Measurements from ENCODE around the gene C11orf16. TPM values are rescaled to one million over a fixed set of nuclear protein-coding genes. Genes with fewer than 3 reads are reported as not detected.

The C11orf16 gene
- total RNA-seq, 1 donor from 2014 or later, result not detected

GRCh38 chr11:8971196-8971923 is 38.6 kb upstream of the C11orf16 start:
- Histone ChIP-seq H3K27me3 (no peaks in the 10 kb centered on the region), H3K36me3 (no peaks in the 10 kb centered on the region), H3K4me3 (no peak overlapping the region), H3K9me3 (no peaks in the 10 kb centered on the region), H3K4me1 (no peaks in the 10 kb centered on the region), H3K27ac (no peak overlapping the region)
- intact Hi-C loops (cut with DNase I), result no loop called here
- TF ChIP-seq, protein P1, sequence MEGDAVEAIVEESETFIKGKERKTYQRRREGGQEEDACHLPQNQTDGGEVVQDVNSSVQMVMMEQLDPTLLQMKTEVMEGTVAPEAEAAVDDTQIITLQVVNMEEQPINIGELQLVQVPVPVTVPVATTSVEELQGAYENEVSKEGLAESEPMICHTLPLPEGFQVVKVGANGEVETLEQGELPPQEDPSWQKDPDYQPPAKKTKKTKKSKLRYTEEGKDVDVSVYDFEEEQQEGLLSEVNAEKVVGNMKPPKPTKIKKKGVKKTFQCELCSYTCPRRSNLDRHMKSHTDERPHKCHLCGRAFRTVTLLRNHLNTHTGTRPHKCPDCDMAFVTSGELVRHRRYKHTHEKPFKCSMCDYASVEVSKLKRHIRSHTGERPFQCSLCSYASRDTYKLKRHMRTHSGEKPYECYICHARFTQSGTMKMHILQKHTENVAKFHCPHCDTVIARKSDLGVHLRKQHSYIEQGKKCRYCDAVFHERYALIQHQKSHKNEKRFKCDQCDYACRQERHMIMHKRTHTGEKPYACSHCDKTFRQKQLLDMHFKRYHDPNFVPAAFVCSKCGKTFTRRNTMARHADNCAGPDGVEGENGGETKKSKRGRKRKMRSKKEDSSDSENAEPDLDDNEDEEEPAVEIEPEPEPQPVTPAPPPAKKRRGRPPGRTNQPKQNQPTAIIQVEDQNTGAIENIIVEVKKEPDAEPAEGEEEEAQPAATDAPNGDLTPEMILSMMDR (IDR thresholded peaks at IDR 0.05), result no peak
- no peak for TF ChIP-seq POLR2A (IDR thresholded peaks at IDR 0.05)
- TF ChIP-seq POLR2AphosphoS5 (IDR thresholded peaks at IDR 0.05; ENCODE audit: insufficient read depth in 1 of 2, low read depth in 1 of 2), result no peak
- DNase-seq (ENCODE audit: extremely low spot score in 2 of 2), result no peak

DNA sequence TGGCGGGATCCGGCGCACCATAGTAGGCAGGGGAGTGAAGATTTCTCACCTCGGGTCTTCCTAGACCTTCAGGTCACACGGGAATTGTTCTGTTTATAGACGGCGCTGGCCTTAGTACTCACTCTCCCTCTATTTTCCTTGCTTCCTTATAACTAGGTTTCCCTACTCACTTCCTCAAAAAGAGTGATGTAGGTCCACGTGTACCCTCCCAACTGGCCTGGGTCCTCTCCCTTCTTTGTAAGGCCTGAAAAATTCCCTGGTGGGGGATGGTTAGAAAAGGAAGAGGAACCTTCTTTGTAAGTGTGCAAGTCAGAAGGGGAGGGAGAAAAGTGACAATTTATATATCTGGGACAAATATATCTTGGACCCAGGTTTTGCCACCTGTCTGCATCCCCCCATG is 34.4 kb upstream of the C11orf16 start:
- TF ChIP-seq POLR2AphosphoS5 (IDR thresholded peaks at IDR 0.05; ENCODE audit: insufficient read depth in 1 of 2, low read depth in 1 of 2), result no peak
- TF ChIP-seq, protein P1 (IDR thresholded peaks at IDR 0.05), result no peak
- TF ChIP-seq POLR2A (IDR thresholded peaks at IDR 0.05), result no peak
- Histone ChIP-seq H3K36me3 (no peaks in the 10 kb centered on the region), H3K27me3 (no peaks in the 10 kb centered on the region), H3K9me3 (no peaks in the 10 kb centered on the region), H3K4me3 (no peak overlapping the region), H3K27ac (no peak overlapping the region), H3K4me1 (peaks cover 22% of the 10 kb centered on the region)
- DNase-seq (ENCODE audit: extremely low spot score in 2 of 2), result no peak
- intact Hi-C loops (cut with DNase I), result loop anchor here (10.0 kb wide), 1 partner anchor 282 kb away; the partner anchor contains the start of genes RPL27A and TRIM66

DNA sequence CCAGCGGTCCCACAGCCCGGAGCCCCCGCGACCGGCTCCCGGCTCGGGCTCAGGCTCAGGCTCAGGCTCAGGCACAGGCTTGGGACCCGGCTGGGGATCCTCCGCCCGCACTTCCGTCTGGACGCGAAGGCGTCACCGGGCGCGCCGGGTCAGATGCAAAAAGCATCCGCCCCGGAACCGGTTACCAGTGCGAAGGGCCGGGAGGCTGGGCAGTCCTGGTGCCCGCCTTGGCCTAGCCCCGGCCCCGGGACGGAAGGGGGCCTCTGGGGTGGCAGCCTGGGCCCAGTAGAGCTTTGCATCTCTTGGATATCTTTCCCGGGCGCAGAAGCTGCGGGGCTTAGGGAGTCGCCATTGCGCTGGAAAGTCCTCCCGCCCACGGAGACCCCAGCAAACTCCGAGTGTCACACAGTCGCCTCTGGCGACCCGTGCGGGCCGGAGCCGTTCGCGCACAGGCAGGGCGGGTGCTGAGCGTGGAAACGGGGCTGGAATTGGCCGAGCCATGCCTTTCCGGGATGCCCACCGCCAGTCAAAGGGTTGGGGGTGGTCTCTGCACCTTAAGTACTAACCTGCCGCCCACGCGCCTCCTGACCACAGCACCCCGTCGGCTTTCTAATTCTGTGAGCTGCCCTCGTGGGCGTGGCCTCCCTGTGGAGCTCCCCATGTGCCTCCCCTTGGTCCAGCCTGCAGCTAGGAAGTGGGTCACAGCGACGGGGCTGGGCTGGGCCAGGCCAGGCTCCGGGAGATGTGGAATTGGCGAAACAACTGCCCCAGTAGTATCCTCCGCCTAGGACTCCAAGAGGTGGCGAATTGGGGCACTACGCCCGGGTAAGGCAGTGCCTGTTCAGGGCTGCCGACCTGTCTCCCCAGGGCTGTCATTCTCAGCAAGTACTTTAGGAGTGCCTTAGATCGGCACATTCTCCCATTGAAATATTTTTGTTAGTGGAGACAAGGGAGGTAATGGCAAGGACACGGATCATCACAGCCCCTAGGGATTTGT is 31.9 kb upstream of the C11orf16 start, which contains the start of gene TMEM9B:
TMEM9B (minus strand) TSS at position 119 of the 997 bp plus-strand sequence. CDS start 129 bp downstream, outside the sequence.
- Histone ChIP-seq H3K27ac (peak within 1 kb of the TSS; percentile 93), H3K4me3 (peak within 1 kb of the TSS; percentile 89 to 91), H3K36me3 (no peaks in the 10 kb centered on the region), H3K27me3 (no peaks in the 10 kb centered on the region), H3K4me1 (peaks cover 25% of the 10 kb centered on the region), H3K9me3 (no peaks in the 10 kb centered on the region)
- DNase-seq (ENCODE audit: extremely low spot score in 2 of 2), result peak in 1 of 2 donors; percentile 94
- intact Hi-C loops (cut with DNase I), result loop anchor here (10.0 kb wide), 1 partner anchor 280 kb away; the partner anchor contains the start of genes RPL27A and TRIM66
- TF ChIP-seq, protein P1 (IDR thresholded peaks at IDR 0.05), result no peak
- TF ChIP-seq POLR2AphosphoS5 (IDR thresholded peaks at IDR 0.05; ENCODE audit: insufficient read depth in 1 of 2, low read depth in 1 of 2) (peak; percentile 80 to 95), POLR2A (IDR thresholded peaks at IDR 0.05) (peak in 1 of 2 donors; percentile 83)

DNA sequence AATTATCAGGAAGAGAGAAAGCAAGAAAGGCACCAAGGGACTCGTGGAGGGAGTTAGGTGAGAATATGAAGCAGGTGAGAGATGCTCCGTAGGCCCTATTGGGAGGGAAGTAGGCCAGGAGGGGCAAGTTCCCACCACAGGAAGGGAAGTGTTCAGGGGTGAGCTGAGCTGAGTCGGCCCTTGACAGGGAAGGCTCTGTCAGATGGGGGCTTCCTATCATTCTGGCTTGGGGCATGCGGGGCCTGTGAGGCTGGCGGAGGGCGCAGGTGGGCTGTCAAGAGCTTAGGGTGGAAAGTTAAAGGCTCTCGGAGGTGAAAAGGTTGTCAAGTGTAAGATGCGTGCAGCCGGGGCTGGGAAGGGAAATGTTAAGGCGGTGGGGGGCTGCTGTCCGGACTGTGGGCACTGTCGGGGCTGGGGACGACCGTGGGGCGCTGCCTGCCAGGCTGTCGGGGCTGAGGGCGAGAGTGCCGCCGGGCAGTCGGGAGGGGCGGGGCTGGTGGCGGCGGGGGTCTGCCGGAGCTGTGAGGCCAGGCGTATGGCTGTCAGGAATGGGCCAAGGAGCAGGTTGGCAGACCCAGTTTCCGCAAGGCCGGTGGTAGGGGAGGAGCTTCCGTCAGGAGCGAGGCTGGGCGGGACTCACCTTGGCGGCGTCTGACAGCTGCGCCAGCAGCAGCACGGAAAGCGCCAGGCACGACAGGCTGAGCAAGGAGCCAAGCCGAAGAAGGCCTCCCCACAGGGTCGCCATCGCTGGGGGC is 31.0 kb upstream of the C11orf16 start:
- peak overlapping the region; percentile 89 to 91 for H3K4me3 ChIP-seq
- H3K27ac ChIP-seq, result peak overlapping the region; percentile 93
- H3K36me3 ChIP-seq, result no peaks in the 10 kb centered on the region
- peaks cover 33% of the 10 kb centered on the region for H3K4me1 ChIP-seq
- TF ChIP-seq POLR2A (IDR thresholded peaks at IDR 0.05) (no peak), POLR2AphosphoS5 (IDR thresholded peaks at IDR 0.05; ENCODE audit: insufficient read depth in 1 of 2, low read depth in 1 of 2) (no peak)
- TF ChIP-seq, protein P1 (IDR thresholded peaks at IDR 0.05), result no peak
- intact Hi-C loops (cut with DNase I), result loop anchor here (10.0 kb wide), 1 partner anchor 279 kb away; the partner anchor contains the start of genes RPL27A and TRIM66
- H3K9me3 ChIP-seq, result no peaks in the 10 kb centered on the region
- DNase-seq (ENCODE audit: extremely low spot score in 2 of 2), result peak in 1 of 2 donors; percentile 90
- no peaks in the 10 kb centered on the region for H3K27me3 ChIP-seq
